ENCODE results near the gene SPAG16. TPM values are rescaled to one million over a fixed set of nuclear protein-coding genes. Genes with fewer than 3 reads are reported as not detected.

The SPAG16 gene
- total RNA-seq, 1 experiment from 2014 or later: 16.0 TPM

GRCh38 chr2:213490087-213490486, 205.8 kb downstream of the SPAG16 start:
- H3K9me3 Mint-ChIP-seq: peaks cover 5% of the 10 kb centered on the region
- no peak for DNase-seq (ENCODE audit: low spot score)
- ATAC-seq: no peak
- TF ChIP-seq MAX (CRISPR knock-in tag; IDR thresholded peaks at IDR 0.05): no peak
- no peak for TF ChIP-seq USF1 (CRISPR knock-in tag; IDR thresholded peaks at IDR 0.05)
- TF ChIP-seq TEAD1 (CRISPR knock-in tag; IDR thresholded peaks at IDR 0.05): no peak
- TF ChIP-seq ZMAT4 (CRISPR knock-in tag; IDR thresholded peaks at IDR 0.05): no peak
- no peak for TF ChIP-seq PRDM15 (CRISPR knock-in tag; IDR thresholded peaks at IDR 0.05)
- no peak for TF ChIP-seq ELF4 (CRISPR knock-in tag; IDR thresholded peaks at IDR 0.05; ENCODE audit: low read depth)
- H3K4me1 Mint-ChIP-seq: no peaks in the 10 kb centered on the region
- CTCF ChIA-PET: no interaction called here
- POLR2A ChIA-PET: no interaction called here
- no peaks in the 10 kb centered on the region for H3K36me3 Mint-ChIP-seq
- no peaks in the 10 kb centered on the region for H3K27me3 Mint-ChIP-seq (ENCODE audit: low read depth)
- H3K4me3 Mint-ChIP-seq: no peak overlapping the region
- no peak overlapping the region for H3K27ac Mint-ChIP-seq

GRCh38 chr2:213491376-213491775, 207.1 kb downstream of the SPAG16 start:
- Mint-ChIP-seq H3K4me1 (no peaks in the 10 kb centered on the region), H3K4me3 (no peak overlapping the region), H3K9me3 (peaks cover under 1% of the 10 kb centered on the region; the same call in 1 of the 2 replicates), H3K36me3 (no peaks in the 10 kb centered on the region), H3K27ac (no peak overlapping the region), H3K27me3 (ENCODE audit: low read depth) (no peaks in the 10 kb centered on the region)
- DNase-seq (ENCODE audit: low spot score): no peak
- TF ChIP-seq ZNF263 (CRISPR knock-in tag; IDR thresholded peaks at IDR 0.05; ENCODE audit: low read depth): no peak
- TF ChIP-seq ERG (CRISPR knock-in tag; IDR thresholded peaks at IDR 0.05): no peak
- TF ChIP-seq GABPB1 (CRISPR knock-in tag; IDR thresholded peaks at IDR 0.05): no peak
- no peak for TF ChIP-seq AFF4 (CRISPR knock-in tag; IDR thresholded peaks at IDR 0.05; ENCODE audit: borderline replicate concordance)
- no peak for TF ChIP-seq MXD4 (CRISPR knock-in tag; IDR thresholded peaks at IDR 0.05; ENCODE audit: borderline replicate concordance)
- no peak for TF ChIP-seq TCF7 (CRISPR knock-in tag; IDR thresholded peaks at IDR 0.05; ENCODE audit: low read depth)
- no peak for TF ChIP-seq ZNF121 (CRISPR knock-in tag; IDR thresholded peaks at IDR 0.05)
- TF ChIP-seq NFYB (CRISPR knock-in tag; conservative IDR thresholded peaks at IDR 0.05; ENCODE audit: low read depth): no peak
- no peak for TF ChIP-seq SMAD3 (CRISPR knock-in tag; IDR thresholded peaks at IDR 0.05; ENCODE audit: borderline replicate concordance)
- TF ChIP-seq NR2C2 (CRISPR knock-in tag; IDR thresholded peaks at IDR 0.05): no peak
- no peak for TF ChIP-seq SOX15 (CRISPR knock-in tag; IDR thresholded peaks at IDR 0.05)
- no peak for TF ChIP-seq ZNF532 (CRISPR knock-in tag; IDR thresholded peaks at IDR 0.05; ENCODE audit: borderline replicate concordance)
- TF ChIP-seq SP1 (CRISPR knock-in tag; conservative IDR thresholded peaks at IDR 0.05): no peak
- TF ChIP-seq GRHL2 (CRISPR knock-in tag; IDR thresholded peaks at IDR 0.05; ENCODE audit: insufficient replicate concordance, severe bottlenecking): no peak
- ChIA-PET POLR2A (no interaction called here), CTCF (no interaction called here)
- no peak for ATAC-seq
